KMS-11 (cell line): ENCODE data around the gene PRELID3B.
A peak's percentile ranks its signal among the peaks of the same experiment; 100 is the strongest.

Source experiments
- H2AFZ ChIP-seq: fragments of 200-600 bp; sonication (generic); 2 replicates; pipeline ENCODE4 v1.6.1; 2016; ENCODE audit warnings: antibody characterized with exemption, mixed run types, low read depth
- H3K27ac ChIP-seq: fragments of 200-600 bp; sonication (generic); 2 replicates; pipeline ENCODE4 v1.6.1; 2016; ENCODE audit warnings: mild to moderate bottlenecking, mixed run types
- H3K27me3 ChIP-seq: fragments of 200-600 bp; sonication (generic); 2 replicates; pipeline ENCODE4 v1.6.1; 2017; ENCODE audit warnings: mild to moderate bottlenecking, low read depth, mixed run types, moderate library complexity; ENCODE audit not compliant: insufficient read depth
- H3K36me3 ChIP-seq: fragments of 200-600 bp; sonication (generic); 2 replicates; pipeline ENCODE4 v1.6.1; 2017; ENCODE audit warnings: mild to moderate bottlenecking, mixed run types; ENCODE audit not compliant: insufficient read depth
- H3K4me1 ChIP-seq: fragments of 200-600 bp; sonication (generic); 2 replicates; pipeline ENCODE4 v1.6.1; 2016; ENCODE audit warnings: mild to moderate bottlenecking, low read depth, mixed run types; ENCODE audit not compliant: poor library complexity, severe bottlenecking
- H3K4me2 ChIP-seq: fragments of 200-600 bp; sonication (generic); 2 replicates; pipeline ENCODE4 v1.7.0; 2016; ENCODE audit warnings: mild to moderate bottlenecking, mixed run types
- H3K4me3 ChIP-seq: fragments of 200-600 bp; sonication (generic); IDR thresholded peaks from 2 replicates; pipeline ENCODE4 v1.6.1; 2017; ENCODE audit warnings: low read depth, low read length, mixed read lengths; ENCODE audit not compliant: insufficient read depth
- H3K79me2 ChIP-seq: fragments of 200-600 bp; sonication (generic); 2 replicates; pipeline ENCODE4 v1.6.1; 2016; ENCODE audit warnings: low read depth, mixed run types; ENCODE audit not compliant: insufficient read depth
- H3K9ac ChIP-seq: fragments of 200-600 bp; sonication (generic); 2 replicates; pipeline ENCODE4 v1.6.1; 2016; ENCODE audit warnings: mild to moderate bottlenecking, mixed run types
- H4K20me1 ChIP-seq: fragments of 200-600 bp; sonication (generic); 2 replicates; pipeline ENCODE4 v1.6.1; 2016; ENCODE audit warnings: mild to moderate bottlenecking, mixed run types; ENCODE audit not compliant: insufficient read depth
- CTCF ChIP-seq: fragments of 200-600 bp; sonication (generic); conservative IDR thresholded peaks from 2 replicates; pipeline ENCODE4 v1.6.1; 2017; ENCODE audit warnings: low read depth, mild to moderate bottlenecking, antibody characterized with exemption, low read length, moderate library complexity, mixed read lengths

Gene PRELID3B

GRCh38 chr20:59004493-59004762 lies 38.2 kb downstream of the PRELID3B start:
- peaks cover 29% of the 10 kb centered on the region for H3K4me1 ChIP-seq
- no peak overlapping the region for H3K4me3 ChIP-seq
- H3K4me2 ChIP-seq = peak overlapping the region; percentile 81

GRCh38 chr20:59003836-59004492 lies 38.6 kb downstream of the PRELID3B start:
- peak overlapping the region; percentile 81; the same call in 1 of the 2 replicates for H3K4me2 ChIP-seq
- H3K27me3 ChIP-seq = peaks cover 16% of the 10 kb centered on the region; the same call in 1 of the 2 replicates
- TF ChIP-seq CTCF = no peak
- H3K9ac ChIP-seq = no peak overlapping the region
- H3K36me3 ChIP-seq = no peaks in the 10 kb centered on the region
- H3K4me3 ChIP-seq = no peak overlapping the region
- H3K27ac ChIP-seq = no peak overlapping the region
- no peak overlapping the region for H2AFZ ChIP-seq
- H3K4me1 ChIP-seq = peaks cover 29% of the 10 kb centered on the region
- no peaks in the 10 kb centered on the region for H4K20me1 ChIP-seq
- H3K79me2 ChIP-seq = no peaks in the 10 kb centered on the region

More at GRCh38 chr20:59004493-59004762, 38.2 kb downstream of the PRELID3B start:
- TF ChIP-seq CTCF = no peak
- no peak overlapping the region for H3K9ac ChIP-seq
- no peaks in the 10 kb centered on the region for H3K79me2 ChIP-seq
- peaks cover 16% of the 10 kb centered on the region; the same call in 1 of the 2 replicates for H3K27me3 ChIP-seq
- H3K27ac ChIP-seq = no peak overlapping the region
- H4K20me1 ChIP-seq = no peaks in the 10 kb centered on the region
- H2AFZ ChIP-seq = peak overlapping the region; percentile 29; the same call in 1 of the 2 replicates
- H3K36me3 ChIP-seq = no peaks in the 10 kb centered on the region

- no peaks in the 10 kb centered on the region for H3K36me3 ChIP-seq
Observed at GRCh38 chr20:59002874-59003399, 39.6 kb downstream of the PRELID3B start.

GRCh38 chr20:59002388-59002787 lies 40.2 kb downstream of the PRELID3B start:
- Histone ChIP-seq H3K36me3 (no peaks in the 10 kb centered on the region), H3K4me2 (no peak overlapping the region), H3K27me3 (peaks cover 11% of the 10 kb centered on the region; the same call in 1 of the 2 replicates), H2AFZ (no peak overlapping the region), H3K9ac (no peak overlapping the region), H3K4me1 (peaks cover 29% of the 10 kb centered on the region), H4K20me1 (no peaks in the 10 kb centered on the region), H3K27ac (no peak overlapping the region), H3K79me2 (no peaks in the 10 kb centered on the region), H3K4me3 (no peak overlapping the region)
- no peak for TF ChIP-seq CTCF

More at GRCh38 chr20:59002874-59003399, 39.6 kb downstream of the PRELID3B start:
- Histone ChIP-seq H3K27ac (no peak overlapping the region), H3K9ac (no peak overlapping the region), H3K79me2 (no peaks in the 10 kb centered on the region), H4K20me1 (no peaks in the 10 kb centered on the region), H3K4me2 (no peak overlapping the region), H3K4me1 (peaks cover 29% of the 10 kb centered on the region), H3K4me3 (no peak overlapping the region), H3K27me3 (peaks cover 15% of the 10 kb centered on the region; the same call in 1 of the 2 replicates), H2AFZ (no peak overlapping the region)
- no peak for TF ChIP-seq CTCF
